GM18519 (cell line): ENCODE measurements around the gene CDCA4.

ENCODE experiments used
- ATAC-seq: cut with Tn5 transposase; IDR thresholded peaks from one replicate; pipeline ENCODE4 v1.9.1; 2021; ENCODE audit warnings: mild to moderate bottlenecking, moderate library complexity; ENCODE audit not compliant: unreplicated experiment, low FRiP score

CDCA4 gene

DNA sequence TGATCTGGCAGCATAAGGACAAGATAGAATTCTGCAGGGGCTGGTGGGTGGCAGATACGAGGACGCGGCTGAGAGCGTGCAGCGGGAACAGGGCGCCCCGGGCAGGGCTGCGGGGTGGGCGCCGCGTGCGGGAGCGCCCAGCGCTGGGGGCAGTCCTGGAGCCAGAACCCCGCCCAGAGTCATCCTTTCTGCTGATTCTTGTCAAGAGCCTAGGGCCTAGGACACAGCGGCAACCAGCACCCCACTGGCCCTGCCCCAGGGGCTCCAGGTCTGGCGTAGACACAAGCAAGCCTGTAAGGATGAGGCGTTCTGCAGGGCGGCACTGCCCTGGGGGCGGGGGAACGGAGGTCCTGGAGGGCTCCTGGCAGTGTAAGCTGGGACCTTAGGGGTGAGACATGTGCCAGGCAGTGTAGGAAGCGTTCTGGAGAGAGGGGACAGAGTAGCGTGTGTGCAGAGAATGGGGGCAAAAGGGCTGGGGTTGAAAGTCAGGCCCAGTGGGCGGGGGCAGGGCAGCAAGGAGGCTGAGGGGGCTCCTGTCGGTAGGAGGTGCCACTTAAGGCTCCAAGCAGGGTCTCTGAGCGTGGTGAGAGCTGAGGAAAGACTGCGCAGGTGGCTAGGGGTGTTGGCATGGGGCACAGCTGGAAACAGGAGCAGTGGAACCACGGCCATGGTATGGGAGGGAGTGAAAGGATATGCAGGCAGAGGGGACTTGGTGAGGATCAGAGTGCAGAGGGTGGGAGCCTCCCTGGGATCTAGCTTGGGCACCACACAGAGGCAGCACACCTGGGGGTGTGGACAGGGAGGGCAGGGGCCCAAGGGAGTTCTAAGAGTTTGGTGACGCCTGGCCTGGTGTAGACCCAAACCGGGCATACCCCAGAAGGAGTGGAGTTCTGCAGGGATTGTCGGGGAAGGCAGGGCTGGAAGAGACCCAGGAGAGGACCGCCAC, 41.9 kb downstream of the CDCA4 start:
- ATAC-seq = no peak

DNA sequence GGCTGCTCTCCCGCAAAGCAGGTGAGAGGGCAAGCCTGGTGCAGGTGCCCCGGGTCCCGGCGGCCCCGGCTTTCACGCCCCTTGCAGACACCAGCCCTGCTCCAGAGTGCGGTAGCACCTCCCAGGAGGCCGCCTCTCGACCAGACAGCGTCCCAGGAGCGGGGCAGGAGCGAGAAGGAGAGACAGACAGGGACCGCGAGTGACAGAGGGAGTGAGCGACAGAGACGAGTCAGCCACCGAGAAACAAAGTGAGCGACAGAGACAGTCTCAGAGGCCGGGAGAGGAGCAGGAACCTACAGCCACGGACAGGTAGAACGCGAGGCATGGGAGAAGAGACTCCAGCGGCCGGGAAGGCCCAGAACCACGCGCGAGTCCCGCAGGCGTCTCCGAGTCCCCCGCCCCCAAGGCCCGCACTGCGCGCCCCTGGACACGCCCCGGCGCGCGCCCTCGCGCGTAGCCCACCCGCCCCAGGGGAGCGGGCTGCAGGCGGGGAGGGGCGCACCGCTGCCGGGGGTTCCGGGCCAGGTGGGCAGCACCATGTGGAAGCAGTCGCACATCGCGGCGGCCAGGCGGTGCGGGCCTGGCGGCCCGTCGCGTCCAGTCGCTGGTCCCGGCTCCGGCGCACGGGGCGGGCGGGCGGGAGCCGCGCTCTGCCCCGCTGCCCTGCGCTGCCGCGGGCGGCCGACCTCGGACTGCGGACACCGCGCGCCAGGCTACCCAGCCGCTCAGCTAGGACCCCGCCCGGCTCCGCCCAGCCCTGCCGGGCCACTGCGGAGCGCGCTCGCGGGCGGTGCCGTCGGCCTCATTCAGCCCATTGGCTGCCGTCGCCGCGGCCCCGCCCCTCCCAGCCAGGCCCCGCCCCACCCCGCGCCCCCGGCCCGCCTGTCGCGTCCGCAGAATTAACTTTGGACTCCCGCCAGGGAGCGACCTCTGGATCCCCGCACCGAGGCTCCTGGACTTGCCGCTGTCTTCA, 42.9 kb downstream of the CDCA4 start, which contains the start of gene AHNAK2:
AHNAK2 (minus strand) TSS at position 694 of the 973 bp plus-strand sequence; CDS start at position 557, 137 bp downstream.
- no peak for ATAC-seq

DNA sequence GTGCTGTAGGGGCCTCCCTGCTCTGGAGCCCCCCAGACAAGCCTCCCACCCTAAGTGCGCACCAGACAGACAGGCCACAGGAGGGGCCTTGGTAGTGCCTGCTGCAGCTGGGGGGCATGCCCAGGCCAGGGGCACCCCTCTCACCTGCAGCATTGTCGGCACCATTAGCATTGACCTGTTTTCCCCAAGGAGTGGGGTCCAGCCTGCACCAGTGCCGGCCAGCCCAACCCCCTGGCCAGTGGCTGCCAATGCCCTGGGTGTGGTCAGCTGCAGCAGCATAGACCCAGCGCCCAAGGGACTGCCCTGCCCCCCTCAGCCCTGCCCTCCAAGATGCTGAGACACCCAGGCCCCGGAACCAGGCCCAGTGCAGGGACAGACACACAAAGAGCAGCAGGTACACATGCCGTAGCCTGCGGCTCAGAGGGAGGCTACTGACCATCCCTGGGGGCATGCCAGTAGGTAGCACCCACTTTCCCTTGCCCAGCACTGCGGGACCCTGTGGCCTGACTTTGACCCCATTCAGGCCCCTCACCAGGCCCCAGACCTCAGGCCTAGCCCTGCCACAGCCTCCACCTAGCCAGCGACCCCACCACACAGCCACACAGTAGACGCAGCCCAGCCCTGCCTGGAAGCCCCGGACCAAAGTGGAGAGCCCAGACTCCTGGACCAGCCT, 43.7 kb downstream of the CDCA4 start:
- no peak for ATAC-seq

DNA sequence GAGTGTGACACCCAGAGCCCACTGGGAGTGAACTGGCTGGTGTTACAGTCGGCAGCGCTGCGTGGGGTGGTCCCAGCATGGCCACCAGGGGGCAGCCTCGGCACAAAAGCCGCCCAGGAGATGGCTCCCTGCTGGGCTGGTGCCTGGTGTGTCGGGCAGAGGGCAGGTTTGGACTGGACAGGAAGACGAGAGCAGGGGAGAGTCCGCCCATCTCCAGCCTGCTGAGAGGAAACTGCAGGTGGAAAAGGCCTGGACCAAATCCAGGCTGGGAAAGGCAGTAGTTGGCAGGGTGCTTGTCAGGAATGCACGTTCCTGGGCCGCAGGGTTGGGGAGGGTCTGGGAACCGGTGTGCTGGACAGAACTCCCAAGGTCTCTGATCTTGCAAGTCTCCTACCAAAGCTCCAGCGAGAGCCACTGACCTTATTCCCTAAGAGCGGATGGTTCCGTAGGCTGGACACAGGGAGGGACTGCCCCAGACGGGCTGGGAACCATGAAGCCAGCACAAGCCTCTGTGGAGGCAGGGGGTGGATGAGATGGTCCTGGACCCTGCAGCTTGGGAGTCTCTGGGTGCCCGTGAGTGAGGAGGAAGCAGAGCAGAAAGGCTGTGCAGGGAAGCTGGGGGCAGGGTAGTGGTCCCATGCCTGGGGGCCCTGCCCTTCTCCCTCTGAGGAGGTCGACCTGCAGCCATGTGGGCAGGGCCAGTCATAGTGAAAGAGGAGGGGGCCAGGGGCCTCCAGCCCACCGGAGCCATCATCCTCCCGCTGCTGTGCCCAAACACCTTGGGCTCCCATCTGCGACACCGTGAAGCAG, 44.5 kb downstream of the CDCA4 start:
- ATAC-seq = no peak

DNA sequence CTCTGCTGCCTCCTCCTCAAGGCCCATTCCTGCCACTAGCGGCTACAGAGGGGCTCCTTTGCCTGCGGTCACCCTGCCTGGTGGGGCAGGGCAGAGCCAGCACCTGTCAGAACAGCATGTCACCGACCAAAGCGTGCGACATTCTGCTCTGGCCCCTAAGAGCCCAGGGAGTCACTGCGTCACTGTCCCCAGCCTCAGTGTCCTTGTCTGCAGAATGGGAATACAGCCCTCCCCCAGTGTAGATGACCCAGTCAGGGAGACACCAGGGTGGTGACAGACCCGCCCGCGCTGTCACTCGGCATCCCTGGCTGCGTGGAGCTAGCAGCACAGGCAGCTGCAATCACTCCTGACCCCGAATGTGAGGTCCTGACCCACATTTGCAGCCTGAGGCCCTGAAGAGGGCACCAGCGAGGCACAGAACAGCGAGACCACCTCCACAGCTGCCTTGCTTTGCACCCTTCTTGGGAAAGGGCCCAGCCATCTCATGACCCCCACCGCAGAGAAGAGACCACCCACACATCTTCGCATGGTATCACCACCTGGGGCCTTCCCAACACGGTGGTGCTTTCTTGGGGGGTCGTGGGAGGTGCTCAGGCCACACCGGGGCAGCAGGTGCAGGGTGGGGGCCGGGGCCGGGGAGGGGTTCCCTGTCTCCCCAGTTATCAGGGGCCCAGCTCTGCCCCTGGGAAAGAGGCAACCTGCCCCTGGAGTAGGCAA, 45.2 kb downstream of the CDCA4 start:
- ATAC-seq = no peak

DNA sequence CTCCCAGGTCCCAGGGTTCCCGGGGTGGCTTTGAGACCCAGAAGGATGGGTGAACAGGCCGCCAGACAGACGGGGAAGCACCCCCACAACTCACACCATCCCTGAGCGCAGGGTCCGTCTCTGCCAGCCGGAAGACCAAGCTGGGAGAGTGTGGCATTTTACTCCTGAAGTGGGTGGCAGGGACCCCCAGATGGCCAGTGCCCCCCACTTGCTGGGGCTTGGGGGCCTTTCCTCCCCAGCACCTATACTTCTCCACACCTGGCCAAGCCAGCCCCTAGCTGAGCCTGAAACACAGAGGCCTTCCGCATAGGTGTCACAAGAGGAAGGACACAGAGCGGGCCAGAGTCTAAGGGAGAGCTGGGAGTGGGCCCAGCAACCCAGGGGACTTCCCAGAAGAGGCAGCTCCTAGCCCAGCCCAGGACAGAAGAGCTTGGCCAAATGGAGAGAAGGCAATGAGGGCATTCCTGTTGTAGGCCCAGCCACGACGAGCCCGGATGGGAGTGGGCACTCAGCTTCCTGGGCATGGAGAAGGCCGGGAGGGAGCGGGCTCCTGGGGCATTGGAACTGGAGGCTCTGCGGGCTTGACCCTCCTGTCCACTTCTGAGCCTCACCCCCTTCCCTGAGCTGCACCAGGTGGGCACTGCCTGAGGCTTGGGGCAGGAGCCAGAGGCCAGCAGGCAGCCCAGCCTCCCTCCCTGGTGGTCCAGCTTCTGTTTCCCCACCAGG, 46.1 kb downstream of the CDCA4 start:
- ATAC-seq = no peak

DNA sequence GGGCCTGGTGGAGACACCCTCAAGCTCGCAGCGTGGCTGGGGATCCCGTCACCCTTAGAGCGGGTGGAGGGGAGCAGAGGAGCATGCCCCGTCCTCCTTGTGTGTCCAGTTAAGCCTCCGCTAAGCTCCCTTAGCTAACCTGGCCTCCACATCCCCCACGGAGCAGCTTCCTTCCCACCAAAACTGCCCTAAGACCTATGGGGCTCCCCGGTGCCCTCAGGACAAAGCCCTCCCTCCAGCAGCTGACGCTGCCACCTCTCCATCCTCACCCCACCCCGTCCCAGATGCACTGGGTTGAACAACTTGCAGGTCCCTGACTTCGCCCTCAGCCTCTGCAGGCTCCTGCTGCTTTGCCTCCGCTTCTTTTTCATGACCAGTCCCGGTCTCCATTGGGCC, 46.7 kb downstream of the CDCA4 start:
- no peak for ATAC-seq

DNA sequence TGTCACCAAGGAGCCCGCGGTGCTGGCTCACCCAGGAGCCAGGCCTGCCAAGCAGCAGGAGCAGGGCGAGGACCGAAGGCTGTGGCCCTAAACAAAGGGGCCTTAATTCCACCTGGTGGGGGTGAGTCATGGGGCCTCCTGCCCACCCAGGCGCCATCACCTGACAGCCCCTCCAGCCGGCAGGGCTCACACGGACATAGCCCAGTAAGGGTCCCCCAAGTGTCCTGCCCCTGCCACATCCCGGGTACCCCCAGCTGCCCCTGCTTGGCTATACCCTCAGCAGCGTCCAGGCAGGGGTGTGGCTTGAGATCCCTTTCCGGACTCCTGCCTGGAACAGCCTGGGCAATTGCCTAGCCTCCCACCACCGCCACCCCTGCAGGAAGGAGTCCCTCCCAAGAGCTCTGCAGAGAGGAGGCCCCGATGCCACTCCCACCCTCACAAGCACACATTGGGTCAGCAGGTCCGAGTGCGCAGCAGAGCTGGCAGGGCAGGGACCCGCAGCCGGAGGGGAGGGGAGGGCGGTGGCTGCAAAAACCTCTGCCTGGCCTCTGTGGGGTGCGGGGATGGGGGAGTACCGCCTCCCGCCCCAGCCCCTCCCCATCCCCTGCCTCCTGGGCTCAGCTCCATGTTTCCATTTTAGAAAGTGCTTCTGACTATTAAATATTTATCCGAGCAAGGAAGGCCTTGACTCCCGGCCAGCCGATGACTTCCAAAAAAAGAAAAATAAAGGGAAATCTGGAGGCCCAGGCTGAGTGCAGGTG, 47.3 kb downstream of the CDCA4 start:
- ATAC-seq = no peak

DNA sequence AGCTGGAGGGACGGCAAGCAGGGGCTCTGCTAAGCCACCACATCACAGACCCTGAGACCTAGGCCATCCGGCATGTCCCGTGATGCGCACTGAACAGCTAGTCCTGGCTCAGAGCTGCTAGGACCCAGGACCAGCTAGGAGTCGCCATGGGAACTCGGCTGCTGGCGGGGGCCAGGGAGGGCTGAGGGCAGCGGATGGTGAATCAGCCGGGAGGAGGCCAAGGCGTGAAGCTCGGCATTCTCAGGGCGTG, 47.8 kb downstream of the CDCA4 start:
- ATAC-seq = no peak

DNA sequence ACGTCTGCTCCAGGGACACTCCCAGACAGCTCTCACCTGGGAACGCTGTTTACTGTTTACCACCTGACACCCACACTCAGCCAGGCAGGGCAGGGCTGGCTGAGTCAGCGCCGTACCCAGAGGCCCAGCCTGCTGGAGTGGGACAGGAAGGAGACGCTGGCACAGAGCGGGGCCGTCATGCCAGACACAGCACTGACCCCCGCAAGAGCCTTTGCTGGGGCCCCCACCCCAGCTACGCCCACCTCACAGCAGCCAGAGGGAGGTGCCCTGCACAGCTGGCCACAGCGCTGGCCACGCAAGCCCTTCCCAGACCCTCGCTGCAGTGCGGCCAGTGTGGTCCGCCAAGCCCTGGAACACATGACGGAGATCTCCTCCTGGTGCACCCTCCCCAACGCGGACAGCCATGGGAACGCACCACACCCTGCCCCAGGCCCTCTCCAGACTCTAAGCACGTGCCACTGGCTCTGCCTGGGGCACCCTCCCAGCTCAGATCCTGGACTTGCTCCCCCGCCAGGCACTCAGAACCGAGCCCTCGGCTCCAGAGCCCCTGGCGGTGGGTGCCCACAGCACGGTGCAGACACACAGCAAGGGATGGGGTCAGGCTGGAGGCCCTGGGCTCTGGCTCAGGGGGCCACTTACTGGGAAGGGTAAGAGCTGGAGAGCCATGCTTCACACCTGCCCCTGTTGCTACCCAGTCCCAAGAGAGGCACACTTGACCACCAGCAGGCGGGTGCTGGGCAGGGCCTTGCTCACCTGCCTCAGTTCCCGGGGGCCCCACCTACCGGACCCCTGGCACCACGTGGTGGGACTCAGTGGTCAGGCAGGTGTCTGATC, 48.4 kb downstream of the CDCA4 start:
- ATAC-seq = no peak

DNA sequence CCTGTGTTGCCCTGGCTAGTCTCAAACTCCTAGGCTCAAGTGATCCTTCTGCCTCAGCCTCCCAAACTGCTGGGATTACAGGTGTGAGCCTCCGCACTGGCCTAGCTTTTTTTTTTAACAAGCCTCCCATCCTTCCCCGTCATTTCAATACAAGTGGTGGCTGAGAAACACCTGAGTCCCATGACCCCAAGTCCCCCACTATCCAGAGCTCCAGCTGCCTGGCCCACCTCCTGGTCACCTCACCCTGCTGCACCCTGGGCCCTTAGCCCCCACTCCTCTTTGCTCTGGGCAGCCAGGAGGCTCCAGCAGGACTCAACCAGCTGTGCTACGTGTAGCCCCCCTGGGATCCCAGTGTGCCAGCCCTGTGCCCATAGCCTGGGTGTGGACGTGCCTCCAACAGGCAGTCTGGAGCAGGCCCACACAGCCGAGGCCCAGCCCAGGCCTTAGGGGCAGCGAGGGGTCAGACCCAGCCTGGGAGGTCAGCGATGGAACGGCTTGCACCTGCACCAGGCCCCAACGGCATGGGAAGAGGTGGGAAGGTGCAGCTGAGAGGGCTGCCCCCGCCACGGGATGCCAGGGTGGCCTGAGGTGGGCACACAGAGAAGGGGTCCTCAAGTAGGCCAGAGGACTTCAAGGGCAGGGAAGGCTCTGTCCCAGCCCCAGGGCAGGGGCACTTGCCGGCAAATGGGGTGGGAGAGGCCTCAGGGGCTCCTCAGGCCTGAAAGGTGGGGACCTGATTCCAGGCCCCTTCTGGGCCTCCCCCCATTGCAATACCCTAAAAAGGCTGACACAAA, 49.2 kb downstream of the CDCA4 start:
- ATAC-seq = no peak

DNA sequence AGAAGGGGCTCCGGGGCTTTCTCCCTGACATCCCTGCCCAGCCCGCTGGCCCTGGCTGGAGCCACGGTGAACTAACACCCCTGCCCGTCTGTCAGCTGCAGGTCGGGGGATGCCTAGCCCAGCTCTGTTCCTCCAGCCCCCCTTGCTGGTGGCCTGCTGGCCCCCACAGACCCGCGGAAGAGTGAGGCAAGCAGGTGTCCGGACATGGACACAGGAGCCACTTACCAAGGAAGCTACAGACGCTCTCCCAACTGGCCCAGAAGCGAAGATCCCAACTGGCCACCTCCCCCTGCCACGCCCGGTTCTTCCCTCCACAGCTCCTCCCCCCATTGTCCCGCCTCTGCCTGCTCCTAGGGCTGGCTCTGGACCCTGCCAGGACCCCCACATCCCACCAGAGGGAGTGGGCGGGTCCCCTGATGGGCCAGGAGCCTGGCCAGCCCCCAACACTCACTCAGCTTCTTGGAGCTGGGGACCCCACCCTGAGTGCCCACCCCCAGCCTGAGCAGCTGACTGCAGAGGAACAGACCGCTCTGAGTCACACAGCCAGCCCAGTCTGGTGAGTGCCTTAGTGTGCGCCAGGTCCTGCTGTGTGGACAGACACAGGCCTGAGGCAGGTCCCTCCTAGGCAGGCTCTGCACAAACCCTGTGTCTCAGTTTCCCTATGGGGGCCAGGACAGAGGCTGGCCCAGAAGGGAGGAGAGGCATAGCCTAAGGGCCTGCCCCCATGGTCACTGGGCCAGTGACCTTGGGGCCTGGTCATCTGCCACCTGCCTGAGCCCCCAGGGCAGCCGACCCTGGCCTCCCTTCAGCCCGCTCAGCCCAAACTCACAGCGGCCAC, 50.4 kb downstream of the CDCA4 start:
- no peak for ATAC-seq

DNA sequence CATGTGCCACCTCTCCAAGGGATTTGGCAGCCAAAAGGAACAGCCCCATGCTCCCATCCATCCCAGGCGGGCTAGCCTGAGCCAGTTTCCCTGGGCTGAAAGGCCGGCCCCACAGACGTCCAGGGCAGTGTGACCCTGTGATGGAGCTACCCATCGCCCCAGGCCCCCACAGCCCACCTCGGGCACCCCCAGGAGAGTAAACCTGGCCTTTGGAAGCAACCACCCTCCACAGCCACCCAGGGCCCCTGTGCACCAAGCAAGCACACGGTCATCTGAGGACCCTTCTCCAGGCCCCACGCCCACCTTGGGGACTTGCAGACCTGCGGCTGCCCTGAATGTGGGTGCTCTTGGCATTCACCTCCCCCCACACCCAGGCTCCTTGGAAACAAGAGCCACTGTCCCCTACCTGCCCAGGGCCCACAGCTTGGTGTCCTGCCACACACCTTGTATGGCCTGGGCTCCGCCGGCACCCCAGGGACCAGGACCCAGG, 51.1 kb downstream of the CDCA4 start:
- no peak for ATAC-seq

DNA sequence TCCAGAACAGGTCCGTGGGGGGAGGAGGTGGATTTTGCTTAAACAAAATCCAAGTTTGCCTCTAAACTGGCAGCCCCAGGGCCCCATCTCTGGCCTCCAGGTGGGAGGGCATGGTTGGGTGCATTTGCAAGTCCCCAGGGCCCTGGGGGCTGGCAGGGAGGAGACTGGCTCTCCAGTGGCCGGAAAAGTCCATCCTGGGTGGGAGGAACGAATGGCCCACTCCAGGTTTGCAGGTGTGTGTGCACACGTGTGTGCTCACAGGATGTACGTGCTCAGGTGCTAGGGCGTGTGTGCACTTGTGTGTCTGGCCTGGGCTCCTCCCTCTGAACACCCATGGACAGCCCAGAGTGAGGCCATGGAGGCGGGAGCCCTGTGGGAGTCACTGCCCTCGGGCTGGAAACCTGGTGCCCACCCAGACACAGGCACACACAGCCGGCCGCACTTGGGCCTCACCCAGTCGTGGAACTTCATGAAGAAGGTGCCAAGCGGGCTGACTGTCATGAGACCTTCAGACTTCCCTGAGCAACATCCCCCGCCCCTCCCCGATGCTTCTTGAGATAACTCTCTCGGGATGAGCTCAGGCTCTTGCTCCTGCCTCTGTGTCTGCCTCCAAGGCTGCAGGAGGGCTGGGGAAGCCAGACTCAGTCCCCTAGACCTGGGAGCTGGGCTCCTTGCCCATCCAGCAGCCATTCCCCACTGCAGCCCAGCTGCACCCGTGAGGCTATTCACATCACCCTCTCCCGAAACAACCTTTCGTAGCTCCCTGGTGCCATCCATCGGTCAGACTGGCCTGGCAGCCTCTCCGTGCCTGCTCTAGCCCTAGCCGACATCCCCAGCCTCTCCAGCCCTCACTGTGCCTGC, 52.1 kb downstream of the CDCA4 start:
- ATAC-seq = no peak

DNA sequence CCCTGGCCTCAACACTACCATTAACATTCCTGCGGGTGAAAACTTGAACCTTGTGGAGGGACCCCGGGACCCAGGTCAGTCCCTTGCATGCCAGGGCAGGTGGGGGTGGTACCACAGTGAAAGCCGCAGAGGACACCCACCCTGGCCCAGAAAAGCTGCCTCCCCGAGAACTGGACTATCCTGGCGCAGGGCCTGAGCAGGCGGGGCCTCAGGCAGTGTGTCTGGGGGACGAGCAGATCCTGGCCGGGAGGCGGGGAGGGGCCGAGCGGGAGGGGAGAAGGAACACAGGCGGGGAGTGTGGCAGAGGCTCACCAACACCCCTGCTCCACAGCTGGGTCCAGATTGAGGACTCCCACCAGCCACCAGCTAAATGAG, 52.7 kb downstream of the CDCA4 start:
- ATAC-seq = no peak
